Dedifferentiated amniotic fluid mesenchymal stem cell (primary cell): ENCODE data around the gene CHCHD6.
A peak's percentile ranks its signal among the peaks of the same experiment; 100 is the strongest.

ENCODE experiments used
- DNase-seq: peaks from one replicate; pipeline ENCODE4 v3.0.0-alpha.2; 2016; ENCODE audit errors: extremely low spot score

The CHCHD6 gene

DNA sequence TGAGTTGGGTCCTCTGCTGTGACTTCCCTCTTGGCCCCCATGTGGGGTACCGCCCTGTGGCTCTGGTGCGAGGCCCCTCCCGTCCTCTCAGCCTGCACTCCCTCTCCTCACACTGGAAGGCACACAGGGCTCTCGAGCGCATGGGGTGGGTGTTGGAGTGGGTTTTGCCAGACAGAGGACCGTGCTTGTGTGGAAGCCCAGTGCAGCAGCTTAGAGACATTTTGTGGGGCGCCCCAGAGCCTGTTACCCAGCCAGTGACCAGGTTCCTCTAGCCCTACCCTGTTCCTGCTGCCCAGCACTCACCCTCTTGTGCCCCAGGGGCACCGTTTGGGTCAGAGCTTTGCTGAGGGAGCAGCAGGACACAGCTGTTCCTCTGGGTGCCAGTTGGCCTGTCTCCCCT lies 288.7 kb downstream of the CHCHD6 start:
- no peak for DNase-seq

DNA sequence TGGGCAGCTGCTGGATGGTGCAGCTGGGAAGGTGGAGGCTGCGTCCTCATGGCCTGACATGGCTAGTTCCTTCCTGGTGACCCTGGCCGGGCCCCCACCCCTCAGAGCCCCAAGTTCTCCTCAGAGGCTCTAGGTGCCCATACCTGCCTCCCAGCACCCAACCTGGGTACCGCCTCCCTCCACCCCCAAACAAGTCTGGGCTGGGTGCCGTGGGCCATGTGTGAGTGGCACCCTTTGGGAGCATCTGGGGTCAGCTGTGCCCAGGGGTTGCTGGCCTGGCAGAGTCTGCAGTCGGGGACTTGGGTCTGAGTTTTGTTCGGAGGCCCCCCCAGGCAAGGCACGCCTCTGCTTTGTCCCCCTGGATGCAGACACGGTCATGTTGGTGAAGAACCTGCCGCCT lies 289.4 kb downstream of the CHCHD6 start:
- no peak for DNase-seq

DNA sequence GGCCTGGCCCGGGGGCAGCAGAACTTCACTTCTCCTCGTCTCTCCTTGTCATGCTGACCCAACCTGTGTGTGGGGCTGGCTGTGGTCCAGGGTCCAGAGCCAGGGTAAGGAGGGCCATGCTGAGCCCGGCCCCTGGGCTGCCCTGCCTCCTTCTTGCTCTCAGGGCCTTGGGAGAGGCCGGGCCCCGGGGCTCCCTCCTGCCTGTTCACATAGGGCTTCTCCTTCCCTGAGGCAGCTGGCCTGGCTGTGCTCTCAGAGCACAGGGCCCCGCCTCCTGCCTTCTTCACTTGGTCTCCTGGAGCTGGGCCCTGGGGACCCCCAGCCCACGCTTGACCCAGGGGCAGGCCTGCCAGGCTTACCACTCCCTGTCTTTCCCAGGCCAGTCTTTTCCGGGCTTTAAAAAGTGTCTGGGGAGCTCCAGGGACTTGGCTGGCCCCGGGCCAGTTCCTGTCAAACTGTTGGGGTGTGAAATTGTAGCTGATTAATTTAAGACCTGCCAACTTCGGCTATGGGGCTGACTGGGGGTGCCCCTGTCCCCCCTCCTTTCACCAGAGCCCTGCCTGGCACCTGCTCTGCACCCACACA lies 290.7 kb downstream of the CHCHD6 start:
- no peak for DNase-seq

DNA sequence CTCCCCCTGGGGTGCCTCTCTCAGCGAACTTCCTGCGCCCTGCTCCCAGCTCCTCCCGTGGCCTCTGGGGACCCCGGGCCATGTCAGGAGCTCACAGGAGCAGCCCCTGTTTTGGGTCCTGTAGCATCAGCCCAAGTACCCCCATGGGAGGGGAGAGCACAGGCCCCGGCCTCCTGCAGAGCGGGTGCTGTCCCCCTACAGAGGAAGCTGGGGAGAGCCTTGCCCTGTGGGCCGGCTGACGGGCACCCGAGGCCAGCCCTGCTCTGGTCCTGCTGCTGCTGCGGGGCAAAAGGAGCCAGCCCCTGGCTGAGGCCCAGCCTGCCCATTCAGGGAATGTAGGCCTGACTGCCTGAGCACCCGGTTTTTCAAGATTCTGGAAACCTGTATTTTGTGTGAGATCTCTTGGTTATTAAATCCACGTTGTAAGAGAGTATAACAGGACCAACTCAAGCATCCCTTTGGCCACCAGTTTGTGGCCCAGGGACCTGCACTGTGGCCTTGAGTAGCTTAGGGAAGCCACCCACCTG lies 291.3 kb downstream of the CHCHD6 start:
- DNase-seq: no peak

DNA sequence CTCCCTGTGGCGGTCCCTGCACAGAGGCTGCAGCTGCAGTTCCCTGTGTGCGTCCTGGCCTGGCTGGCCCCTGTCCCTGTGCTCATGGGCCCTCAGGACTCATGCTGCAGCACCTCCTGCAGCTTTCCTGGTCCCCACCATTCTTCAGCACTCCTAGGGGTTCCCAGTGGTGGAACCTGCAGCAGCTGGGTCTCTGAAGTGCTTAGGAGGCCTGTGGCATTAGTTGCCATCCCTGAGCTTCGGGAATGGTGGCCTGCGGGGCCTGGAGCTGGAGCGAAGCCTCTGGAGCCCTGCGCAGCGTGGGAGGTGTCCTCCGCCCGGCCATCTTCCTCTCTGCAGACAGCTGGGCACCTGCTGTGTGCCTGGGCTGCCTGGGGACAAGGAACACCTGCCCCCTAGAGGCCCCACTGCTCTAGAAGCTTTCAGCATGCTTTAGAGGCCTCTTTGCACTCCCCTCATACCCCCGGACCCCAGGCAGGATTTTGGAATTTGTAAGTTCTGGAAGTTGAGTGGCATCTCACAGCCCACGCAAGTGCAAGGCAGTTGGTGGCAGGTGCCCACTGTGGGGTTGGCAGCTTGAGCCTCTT lies 292.0 kb downstream of the CHCHD6 start:
- no peak for DNase-seq

DNA sequence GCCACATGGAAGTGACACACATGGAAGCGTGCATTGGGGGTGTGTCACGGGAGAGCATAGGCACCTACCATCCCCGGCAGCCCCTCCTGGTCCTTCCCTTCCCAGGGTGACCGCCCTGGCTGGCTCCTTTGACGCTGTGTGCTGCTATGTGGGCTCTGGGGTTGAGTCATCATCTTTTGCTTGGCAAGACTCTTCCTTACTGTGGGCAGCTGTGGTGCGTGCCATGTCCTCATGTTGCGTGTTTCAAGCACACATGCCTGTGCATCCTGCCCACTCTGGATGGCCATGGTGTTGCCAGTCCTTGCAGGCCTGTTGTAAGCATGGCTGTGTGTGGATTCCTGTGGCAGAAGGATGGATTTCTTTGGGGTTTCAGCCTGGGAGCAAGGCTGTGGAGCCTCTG lies 292.9 kb downstream of the CHCHD6 start:
- peak; percentile 36 for DNase-seq

DNA sequence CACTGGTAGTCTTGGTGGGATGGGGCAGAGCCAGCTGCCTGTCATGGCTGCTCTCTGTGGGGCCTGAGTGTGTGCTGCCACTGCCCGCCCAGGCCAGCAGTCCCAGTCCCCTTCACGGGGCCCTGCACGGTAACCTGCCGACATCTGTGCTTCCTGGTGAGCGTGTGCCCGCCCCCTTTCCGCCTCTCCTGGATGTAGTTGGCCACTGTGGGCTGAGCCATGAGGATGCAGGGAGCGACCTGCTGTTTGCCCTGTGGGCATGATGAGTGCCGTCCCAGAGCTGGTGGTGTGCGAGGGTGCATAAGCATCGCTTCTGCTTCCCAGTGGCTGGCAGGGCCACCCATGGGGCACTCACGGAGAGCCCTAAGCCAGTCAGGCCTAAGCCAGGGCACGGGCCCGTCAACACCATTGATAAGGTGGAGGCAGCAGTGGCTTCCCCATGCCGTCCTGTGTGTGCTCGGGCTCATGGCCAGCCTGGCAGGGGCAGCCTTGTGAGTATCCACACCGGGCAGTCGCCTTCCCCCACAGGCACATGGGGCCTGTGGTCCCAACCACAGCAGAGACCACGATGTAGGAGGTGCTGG lies 293.5 kb downstream of the CHCHD6 start:
- DNase-seq: no peak

DNA sequence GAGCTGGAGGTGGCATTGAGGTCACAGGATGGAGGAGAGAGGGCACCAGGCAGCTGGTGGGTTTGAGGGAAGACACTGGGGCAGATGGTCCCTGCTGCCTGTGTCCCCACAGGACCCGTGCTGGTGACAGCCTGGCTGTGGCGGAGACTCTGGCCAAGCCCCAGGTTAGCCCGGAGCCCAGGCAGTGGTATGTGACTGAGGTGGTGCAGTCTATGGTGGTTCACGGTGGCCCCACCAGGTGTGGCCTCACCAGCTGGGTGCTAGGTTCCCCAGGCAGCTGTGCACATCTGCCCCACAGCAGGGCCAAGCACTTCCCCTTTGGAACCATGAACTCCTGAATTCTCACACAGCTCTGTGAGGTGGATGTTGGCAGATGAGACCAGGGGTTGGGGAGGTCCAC lies 294.3 kb downstream of the CHCHD6 start:
- no peak for DNase-seq

DNA sequence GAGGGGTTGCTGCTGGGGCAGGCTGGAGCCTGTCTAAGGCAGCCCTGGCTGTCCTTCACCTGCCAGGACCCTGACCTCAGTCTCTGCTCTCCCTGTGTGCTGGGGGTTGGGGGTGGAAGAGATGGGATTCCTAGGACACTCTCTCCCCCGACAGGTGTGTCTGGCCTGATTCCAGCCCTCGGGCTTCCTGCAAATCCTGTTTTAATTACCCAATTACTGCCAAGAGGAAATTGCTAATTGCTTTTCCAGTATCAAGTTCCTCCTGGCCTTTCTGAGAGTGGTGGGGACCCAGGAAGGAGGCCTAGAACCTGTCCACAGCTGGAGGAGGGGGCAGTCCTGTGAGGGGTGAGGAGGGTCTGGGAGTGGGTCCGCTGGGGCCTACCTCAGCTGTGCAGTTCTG lies 294.7 kb downstream of the CHCHD6 start:
- no peak for DNase-seq

DNA sequence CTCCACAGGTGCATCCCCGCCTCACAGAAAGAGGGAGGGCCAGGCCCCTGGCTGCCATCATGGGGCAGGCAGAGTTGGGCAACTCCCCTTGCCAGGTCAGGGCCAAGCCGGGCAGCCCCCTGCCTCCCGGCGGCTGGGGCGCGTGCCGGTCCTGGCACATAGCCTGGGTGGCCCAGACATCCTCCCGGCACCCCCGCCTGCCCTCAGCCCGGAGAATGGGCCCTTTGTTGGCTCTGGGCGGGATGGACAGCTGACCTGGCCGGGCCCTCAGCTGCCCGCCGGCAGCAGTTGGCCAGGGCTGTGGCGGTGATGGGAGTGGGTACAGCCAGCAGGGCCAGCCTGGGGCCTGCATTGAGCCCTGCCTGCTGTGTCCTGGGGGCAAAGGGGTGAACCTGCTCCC lies 295.3 kb downstream of the CHCHD6 start:
- DNase-seq: no peak

DNA sequence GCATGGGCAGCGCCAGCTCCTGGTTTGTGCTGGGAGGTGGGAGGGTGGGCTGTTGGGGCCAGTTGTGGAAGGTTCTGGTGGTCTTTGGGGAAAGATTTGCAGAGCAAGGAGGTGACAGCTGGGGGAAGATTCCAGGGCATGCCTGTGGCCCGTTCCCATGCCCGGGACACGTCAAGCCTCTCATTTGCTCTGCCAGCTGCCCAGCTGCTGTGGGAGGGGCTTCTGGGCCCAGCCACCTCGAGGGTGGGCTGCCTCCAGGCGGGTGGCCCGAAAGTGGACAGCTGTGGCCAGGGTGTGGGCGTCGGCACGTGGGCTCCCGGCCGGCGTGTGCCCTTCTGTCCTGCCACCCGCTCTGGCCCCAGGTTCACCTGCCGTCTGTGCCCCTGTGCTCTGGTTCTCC lies 296.1 kb downstream of the CHCHD6 start:
- no peak for DNase-seq

DNA sequence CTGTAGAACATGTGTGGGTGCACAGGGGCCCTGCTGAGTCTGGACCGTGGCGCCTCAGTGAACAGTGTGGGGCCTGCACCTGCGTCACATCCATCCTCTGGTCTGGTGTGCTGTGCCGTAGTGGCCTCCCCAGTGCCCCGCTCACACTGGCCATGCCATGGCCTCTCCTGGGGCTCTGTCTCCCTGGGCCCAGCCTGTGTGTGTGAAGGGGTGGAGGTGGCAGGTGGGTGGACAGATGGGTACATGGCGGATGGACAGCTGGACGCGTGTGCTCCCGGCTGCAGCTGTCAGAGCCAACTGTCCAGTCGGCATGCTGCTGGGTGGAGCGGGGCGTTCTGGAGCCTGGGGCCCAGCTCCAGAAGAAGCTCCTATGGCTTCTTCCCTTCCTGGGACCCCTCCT lies 296.7 kb downstream of the CHCHD6 start:
- no peak for DNase-seq

DNA sequence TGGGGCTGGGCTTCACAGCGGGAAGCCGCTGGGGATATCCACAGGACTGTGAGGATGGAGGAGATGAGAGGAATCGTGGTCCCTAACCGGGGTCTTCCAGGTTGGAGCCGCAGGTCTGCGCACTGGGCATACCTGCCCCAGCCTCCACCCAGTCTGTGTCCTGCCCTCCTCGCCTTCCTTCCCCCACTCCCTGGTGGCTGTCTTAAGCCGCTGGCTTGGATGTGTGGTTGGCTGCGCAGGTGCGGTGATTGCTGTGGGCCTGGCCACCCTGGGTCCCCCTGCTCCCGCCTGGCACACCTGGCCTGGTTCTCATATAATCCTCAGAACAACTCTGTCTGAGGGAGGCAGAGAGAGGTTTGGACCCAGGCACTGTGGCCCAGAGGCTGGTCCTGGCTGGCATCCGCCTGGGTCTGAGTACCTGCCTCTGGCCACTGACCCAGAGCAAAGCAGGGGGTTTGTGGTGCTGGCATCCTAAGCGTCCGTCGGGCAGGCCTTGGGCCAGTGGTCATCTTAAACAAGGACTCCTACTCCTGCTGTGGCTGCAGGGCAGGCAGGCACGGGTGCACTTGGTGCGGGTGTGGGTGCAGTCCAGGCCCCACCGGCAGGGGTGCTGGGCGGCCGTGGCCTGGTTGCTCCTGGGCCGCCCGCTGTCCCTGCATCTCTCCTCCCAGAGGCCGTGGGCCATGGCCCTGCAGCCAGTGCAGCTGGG lies 297.6 kb downstream of the CHCHD6 start:
- DNase-seq: no peak

DNA sequence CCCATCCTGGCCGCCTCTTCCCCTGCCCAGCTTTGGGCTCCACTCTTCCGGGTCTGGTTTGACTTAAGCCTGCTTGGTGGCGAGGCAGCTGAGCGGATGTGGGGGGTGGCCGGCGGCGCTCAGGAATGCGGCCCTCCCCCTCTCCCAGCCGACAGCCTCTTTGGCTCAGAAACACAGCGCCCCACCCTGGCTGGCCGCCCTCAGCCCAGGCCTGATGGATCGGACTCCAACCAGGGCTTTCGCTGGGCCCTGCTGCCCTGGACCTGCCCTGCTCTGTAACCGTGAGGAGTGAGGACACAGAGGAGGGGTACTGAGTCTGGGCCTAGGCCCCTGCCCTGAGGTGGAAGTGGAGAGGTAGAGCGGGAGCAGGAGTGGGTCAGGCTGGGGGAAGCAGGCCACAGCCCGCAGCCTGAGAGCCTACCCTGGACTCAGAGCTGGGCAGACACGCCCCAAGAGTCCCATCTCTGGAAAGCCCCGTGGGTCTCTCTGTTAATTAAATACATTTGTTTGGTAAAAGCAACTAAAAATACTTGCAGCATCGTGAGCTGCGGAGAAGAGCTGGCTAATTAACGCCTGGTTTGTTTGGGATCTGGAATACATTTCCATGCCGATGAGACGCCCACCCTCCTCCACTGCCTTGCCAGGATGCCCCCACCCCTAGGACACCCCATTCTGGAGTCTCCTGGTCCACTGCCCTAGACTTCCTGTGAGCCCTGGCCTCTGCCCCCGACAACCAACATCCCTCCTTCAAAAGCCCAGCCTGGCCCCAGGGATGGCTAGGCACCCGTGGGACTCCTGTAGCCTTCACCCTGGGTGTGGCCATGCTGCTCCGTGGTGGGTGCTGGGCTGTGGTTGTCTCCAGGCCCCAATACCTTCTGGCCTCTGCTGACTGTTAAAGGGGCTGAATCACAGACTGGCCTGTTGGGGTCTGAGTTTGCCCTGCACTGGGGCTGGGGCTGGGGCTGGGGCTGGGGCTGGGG lies 298.4 kb downstream of the CHCHD6 start:
- peak; percentile 90 for DNase-seq

DNA sequence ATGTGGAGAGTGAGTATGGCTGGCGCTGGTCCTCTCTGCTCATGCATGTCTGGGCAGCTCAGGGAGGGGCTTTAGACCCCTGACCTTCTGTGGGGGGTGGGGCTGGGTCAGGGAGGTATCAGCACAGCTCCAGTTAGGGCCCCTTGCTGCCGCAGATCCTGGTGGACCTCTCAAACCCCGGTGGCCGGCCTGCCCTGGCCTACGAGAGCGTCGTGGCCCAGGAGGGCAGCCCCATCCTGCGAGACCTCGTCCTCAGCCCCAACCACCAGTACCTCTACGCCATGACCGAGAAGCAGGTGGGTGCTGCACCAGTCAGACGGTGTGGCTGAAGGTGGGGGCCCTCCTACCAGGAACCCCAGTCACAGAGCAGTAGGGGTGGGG lies 299.1 kb downstream of the CHCHD6 start:
- no peak for DNase-seq

DNA sequence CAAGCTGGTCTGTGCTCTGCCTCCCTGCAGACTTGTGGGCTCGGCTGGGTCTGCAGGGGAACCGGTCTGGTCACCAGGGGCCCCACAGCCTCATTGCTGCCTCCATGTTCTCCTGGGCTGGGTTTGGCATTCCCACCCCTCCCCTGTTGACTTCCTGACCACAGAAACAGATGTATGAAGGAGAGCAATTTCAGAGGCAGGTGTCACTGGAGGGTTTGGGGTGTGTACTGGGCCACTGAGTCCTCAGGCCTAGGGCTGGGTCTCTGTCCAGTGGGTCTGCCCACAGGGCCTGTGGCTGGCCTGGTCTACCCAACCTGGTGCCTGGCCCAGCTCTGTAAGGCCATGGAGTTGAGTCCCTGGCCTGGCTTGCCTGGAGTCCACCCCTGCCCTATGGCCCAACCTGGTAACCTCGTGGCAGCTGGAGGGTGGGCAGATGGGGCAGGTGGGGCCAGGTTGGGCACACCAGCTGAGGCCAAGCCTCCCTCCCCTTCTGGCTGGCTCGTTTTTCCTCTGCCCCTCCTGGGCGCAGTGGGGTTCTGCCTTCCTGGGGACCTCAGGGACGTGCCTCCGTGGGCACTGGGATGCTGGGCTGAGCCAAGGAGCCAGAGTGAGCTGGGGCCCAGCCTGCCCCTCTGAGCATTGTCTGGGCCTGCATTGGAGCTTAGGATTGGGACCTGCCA lies 299.7 kb downstream of the CHCHD6 start:
- no peak for DNase-seq

DNA sequence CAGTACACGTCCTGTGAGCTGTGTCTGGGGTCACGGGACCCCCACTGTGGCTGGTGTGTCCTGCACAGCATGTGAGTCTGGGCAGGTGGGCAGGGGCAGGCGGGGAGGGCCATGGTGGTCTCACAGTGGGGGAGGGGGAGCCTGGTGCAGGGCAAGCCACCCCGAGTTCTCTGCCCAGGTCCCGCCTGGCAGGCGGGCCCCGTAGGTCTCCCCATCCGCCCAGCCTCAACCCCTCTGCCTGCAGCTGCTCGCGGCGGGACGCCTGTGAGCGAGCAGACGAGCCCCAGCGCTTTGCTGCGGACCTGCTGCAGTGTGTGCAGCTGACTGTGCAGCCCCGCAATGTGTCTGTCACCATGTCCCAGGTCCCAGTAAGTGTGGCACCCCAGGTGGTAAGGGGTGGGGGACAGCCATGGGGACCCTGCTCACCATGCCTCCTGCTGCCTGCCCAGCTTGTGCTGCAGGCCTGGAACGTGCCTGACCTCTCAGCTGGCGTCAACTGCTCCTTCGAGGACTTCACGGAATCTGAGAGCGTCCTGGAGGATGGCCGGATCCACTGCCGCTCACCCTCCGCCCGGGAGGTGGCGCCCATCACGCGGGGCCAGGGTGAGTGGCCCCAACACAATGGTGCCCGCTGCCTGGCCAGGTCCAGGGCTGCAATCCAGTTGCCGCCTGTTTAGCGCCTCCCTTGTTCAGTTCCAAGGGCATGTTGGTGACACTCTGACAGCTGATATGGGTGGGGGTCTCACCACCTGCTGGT lies 300.8 kb downstream of the CHCHD6 start:
- no peak for DNase-seq

DNA sequence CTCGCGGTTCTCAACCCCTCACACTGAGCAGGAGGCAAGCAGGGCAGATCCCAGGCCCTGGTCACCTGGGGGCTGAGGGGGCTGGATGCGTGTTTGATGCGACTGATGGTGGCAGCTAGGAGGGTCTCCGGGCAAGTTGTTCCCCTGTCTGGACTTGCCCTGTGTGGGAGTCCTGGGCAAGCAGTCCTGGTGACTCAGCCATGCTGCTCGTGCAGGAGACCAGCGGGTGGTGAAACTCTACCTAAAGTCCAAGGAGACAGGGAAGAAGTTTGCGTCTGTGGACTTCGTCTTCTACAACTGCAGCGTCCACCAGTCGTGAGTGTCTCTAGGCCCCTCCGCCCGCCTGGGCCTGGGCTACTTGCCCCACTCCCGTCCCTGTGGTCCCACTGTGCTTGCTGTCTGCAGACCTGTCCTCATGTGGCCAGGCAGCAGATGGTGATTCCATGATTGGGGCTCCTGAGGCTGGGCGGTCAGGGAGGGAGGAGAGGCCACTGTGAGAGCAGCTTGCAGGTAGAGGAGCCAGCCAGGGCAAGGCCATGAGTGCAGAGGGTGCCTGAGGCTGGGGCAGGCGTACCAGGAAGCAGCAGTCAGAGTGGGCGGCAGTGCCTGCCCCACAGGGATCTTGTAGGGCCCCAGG lies 301.9 kb downstream of the CHCHD6 start:
- no peak for DNase-seq

DNA sequence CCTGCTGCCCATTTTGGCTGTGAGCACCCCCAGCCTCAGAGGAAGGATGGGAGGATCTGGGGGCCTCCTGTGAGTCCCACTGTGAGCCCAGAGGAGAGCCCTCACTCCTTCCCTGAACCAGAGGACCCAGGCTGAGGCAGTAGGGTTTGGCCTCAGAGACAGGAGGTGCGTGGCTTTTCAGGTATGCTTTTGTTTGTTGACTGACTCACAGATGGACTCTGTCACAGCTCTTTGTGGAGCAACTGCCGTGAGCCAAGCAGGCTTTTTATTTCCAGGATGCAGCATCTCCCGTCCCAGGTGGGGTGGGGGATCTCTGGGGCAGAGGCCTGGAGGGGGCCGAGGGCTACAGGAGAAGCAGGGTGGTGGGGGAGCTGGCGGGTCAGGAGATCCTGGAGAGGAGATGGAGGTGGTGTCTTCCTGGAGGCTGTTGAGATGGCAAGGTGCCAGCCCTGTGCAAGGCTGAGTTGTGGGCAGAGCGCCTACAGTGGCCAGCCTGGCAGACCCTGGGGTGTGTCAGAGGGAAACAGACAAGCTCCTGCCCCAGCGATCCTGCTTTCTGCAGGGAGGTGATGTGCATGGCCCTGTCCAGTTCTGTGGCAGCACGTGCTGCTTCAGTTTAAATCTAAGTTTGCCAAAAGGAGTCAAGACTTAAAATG lies 302.9 kb downstream of the CHCHD6 start:
- no peak for DNase-seq
